Activated CD8-positive, alpha-beta memory T cell treated with anti-CD3 and anti-CD28 coated beads for 24 hours (primary cell): ENCODE data around the gene HCN1.

Experiments used
- DNase-seq: peaks from one replicate; pipeline ENCODE4 v3.0.0-alpha.2; 2020

HCN1 gene

DNA sequence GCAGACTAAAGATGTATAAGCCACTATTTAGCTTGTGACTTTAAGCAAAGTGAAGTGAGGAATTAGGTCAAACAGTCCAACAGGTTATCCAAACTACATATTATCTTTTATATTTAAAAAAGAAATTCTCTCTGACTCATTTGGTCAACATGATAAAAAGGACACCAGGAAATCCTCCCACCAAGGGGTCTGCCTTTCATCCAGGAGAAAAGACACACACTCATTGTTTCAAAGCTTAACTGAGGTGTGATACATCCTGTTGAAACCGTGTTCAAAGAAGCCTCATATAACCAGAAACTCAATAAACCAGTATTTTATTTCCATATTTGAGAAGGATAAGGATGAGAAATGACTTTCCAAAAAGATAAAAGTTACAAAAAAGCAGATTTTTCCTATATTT is 417.1 kb downstream of the HCN1 start:
- DNase-seq, result no peak

DNA sequence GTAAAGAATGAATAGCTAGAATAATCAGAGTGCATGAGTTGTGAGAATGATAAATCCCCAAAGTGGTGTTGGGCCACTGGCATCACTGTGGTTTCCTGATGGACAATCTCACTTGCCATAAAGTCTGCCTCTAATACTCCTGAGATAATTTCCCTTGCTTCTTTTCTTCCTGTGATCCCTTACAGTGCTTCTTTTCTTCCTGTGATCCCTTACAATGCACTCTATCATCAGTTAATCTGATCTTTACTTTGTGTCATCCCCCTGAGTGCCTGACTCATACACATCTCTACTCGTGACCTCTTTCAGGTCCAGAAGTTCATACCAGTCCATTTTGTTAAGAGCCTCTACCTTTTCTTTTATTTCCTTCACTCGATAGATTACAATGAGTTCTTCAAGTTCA is 418.3 kb downstream of the HCN1 start:
- DNase-seq, result no peak

DNA sequence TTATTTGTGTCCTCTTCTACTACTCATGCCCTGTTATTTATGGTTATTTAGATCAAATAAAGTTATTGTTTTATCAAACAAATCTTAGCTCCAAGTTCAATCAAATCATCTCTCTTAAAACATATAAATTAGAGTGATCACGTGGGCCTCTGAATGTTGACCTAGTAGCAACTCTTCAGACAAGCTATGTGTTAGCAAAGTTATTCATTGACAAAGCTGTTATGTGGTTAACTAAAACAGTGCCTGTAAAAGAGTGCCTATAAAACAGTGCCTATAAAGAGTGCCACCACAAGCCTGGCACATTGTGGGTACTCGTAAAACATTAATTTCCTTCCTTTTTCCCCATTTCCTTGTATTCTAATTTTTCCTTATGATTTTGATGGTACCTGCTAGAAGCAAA is 421.9 kb downstream of the HCN1 start:
- DNase-seq, result no peak

DNA sequence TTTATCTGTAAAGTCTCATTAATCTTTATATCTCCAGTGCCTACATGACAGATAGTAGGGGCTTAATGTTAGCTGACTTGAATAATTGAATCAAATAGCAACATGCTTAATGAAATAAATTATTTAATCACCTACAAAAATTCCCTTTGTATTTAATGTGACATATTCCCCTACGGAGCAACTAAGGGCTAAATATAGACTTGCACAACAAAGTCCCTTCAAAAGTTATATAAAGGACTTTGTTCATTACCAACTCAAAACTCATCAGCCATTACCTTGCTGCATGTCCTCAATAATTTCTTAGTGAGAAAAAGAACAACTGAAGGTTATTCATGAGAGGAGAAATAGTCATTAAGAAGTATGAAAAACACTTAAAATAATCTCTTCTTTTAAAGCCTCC is 424.6 kb downstream of the HCN1 start:
- no peak for DNase-seq

DNA sequence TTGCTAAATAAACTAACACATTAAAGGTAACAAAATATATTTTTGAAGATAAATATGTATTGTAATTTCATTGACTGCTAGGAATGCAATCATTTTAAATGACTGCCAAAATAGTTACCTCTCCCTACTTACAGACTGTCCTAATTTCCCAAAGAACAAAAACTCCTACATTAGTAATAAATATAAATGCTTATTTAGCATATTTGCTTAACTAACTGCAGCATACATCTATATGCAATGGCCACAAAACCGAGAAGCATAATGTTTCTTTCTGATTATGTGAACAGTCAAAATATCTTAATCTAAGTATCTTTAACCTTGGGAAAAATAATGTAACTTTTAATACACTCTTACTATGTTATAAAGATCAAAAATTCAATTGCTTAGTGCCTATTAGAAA is 431.7 kb downstream of the HCN1 start:
- DNase-seq, result no peak

DNA sequence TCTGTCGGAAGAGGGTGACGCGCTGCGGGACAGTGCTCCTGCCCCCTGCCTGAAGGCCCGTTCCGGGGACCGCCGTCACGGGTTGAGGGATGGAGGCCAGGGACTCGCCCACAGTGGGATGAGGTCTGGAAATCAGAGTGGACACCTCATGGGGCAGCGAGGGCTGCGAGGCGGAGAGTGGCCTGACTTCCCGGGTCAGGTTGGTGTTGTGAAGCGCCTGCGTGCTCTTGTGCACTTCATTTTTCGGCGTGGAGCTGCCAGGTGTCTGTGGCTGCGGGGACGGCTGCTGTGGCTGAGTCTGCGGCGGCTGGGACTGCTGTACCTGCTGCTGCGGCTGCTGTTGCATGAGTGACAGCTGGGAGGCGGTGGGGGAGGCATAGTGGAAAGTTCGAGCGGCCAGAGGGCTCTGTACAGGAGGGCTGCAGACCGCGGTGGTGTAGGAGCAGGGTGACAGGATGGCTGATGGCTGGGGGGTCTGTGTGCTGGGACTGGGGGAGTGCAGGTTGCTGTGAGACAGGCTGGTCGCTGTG is 434.1 kb downstream of the HCN1 start:
- no peak for DNase-seq

DNA sequence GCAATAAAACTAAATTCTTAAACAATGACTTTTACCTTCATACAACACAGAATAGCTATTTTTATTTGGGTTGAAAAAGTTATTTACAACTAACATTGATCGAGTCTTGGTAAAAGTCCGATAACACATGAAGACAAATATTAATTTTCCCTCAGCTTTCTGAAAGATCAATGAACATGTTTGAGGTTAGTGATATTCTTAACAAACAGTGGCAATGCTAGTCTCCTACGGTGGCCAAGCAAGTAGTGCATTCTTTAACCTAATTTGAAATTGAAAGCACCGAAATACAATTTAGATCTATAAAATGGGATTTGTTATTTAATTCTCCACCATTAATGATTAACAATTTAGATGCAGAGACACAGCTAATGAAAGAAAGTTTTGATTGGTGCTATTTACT is 435.1 kb downstream of the HCN1 start:
- no peak for DNase-seq

DNA sequence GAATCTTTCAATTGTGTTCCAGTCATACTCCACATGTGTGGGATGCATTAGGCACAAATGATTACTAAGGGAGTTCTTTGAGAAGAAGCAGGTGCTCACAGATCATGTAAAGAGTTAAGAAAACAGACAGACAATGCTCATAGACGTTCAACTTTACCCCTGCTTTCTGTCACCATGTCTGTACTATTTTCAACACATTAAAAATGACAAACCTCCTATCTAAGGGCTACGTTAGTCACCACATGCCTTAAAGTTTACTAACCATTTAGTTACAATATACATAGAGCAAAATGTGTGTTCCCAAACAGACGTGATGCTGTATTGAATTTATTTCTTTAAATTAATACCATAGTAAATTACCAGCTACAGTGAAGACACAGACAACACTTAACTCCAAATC is 435.9 kb downstream of the HCN1 start:
- DNase-seq, result no peak

DNA sequence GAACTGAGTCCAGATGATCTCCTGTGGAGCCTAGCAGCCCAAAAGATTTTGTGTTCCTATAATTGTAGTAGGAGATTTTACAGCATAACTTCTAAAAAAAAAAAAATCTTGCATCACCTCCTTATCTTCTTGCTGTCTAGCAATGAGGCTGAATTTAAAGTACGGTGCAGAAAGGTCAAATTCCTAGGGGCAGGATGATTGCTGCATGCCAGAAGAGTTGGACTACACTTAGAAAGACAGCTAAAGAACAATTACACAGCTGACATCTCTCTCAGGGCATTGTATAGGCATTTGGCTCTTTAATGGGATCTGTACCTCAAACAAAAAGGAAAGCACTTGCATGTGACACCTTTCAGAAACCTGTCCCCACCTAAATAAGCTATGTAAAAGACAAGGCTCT is 443.2 kb downstream of the HCN1 start:
- no peak for DNase-seq

DNA sequence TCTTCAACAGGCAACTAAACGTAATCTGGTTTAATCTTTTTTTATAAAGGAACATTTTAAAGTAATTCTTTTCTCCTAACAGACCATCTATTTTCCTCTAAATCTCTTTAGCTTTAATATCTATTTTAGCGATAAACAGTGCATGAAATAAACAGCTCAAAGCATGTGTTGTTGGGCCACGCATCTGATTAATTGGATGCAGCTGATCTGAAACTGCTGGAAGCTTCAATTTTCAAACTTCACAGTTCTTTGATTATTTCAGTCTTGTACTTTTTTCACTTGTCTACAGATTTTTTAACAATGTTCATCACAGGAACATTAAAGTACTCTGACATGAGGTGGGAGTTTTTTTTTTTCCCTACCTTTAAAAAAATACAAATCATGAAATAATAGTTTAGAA is 443.6 kb downstream of the HCN1 start:
- DNase-seq, result no peak

DNA sequence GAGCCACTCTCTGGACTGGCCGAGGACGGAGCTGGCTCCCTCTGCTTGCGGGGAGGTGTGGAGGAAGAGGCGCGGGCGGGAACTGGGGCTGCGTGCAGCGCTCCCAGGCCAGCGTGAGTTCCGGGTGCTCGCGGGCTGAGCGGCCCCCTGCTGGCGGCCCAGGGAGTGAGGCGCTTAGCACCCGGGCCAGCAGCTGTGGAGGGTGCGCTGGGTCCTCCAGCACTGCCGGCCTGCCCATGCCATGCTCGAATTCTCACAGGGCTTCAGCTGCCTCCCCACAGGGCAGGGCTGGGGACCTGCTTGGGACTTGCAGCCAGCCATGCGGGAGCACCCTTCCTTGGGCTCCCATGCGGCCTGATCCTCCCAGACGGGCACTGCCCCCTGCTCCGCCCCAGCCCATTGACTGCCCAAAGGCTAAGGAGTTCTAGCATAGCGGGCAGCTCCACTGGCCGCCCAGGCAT is 470.6 kb downstream of the HCN1 start:
- DNase-seq, result no peak

DNA sequence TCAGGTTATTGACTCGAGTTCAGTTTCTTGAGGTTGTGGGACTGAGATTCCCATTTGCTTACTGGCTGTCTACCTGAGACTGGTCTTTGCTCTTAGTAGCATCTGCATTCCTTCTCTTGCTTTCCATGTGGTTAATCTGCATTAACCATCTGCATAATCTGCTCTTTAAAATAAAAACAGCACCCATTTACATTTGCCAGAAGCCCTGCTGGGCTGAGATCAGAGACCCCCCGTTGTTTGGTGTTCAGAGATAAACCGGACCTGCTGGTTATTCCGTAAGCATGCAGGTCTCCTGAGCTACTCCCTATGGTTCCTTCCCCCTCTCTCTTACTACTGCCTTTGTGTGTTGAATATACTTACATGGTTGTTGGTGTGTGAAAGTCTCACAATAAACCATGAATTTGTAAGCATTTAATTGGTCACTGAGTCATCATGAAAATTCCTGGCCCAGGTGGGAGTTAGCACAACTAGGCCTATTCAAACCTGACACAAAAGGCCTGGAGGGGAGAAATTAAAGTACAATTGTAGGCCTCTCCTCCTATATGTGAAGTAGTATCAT is 490.7 kb downstream of the HCN1 start:
- no peak for DNase-seq
